Fibroblast of mammary gland (primary cell): ENCODE data around the gene LDLRAP1.

Experiments used
- DNase-seq: peaks from one replicate; pipeline ENCODE4 v3.0.0-alpha.2; 2010; ENCODE audit warnings: low read depth
- H3K4me3 ChIP-seq: 2 replicates; pipeline ENCODE4 v1.5.1; 2011; ENCODE audit warnings: low read depth, mild to moderate bottlenecking, low read length, moderate library complexity; ENCODE audit not compliant: control insufficient read depth
- CTCF ChIP-seq: conservative IDR thresholded peaks from 2 replicates; pipeline ENCODE4 v1.5.1; 2011; ENCODE audit warnings: low read depth, low read length, inconsistent platforms; ENCODE audit not compliant: control insufficient read depth, insufficient read depth

LDLRAP1 gene

GRCh38 chr1:25615563-25616094, 72.2 kb downstream of the LDLRAP1 start:
- no peak for TF ChIP-seq CTCF
- H3K4me3 ChIP-seq, result peak overlapping the region; percentile 48
- DNase-seq, result no peak

GRCh38 chr1:25616095-25616986, 72.9 kb downstream of the LDLRAP1 start, which contains the start of gene MAN1C1:
TSS of gene MAN1C1 (plus strand) at chr1:25616791. CDS start at chr1:25617798, 1,007 bp downstream.
- no peak for TF ChIP-seq CTCF
- peak; percentile 61 for DNase-seq
- peak within 1 kb of the TSS; percentile 48 for H3K4me3 ChIP-seq

GRCh38 chr1:25616987-25617624, 73.7 kb downstream of the LDLRAP1 start:
- no peak for TF ChIP-seq CTCF
- H3K4me3 ChIP-seq, result peak overlapping the region; percentile 35
- no peak for DNase-seq

GRCh38 chr1:25617625-25618432, 74.4 kb downstream of the LDLRAP1 start:
- TF ChIP-seq CTCF, result no peak
- DNase-seq, result no peak
- H3K4me3 ChIP-seq, result peak overlapping the region; percentile 35

- peak overlapping the region; percentile 19 for H3K4me3 ChIP-seq
- no peak for TF ChIP-seq CTCF
- DNase-seq, result no peak
Measured at GRCh38 chr1:25618433-25618808, 75.0 kb downstream of the LDLRAP1 start.
